ENCODE data around the gene RAPGEF2. TPM values are rescaled to one million over a fixed set of nuclear protein-coding genes. Genes with fewer than 3 reads are reported as not detected.

The RAPGEF2 gene
- total and polyA plus RNA-seq, 9 of the 15 experiments (the other 6 are each of a cell fraction or from before 2014, with no cell fraction given), result 3.1 to 32.6 (median 23.1) TPM

GRCh38 chr4:159307929-159308328, 205.1 kb downstream of the RAPGEF2 start (continued):
- TF ChIP-seq ZBTB43 (CRISPR knock-in tag; IDR thresholded peaks at IDR 0.05) (no peak), MTA2 (IDR thresholded peaks at IDR 0.05; ENCODE audit: low read depth) (no peak), BRCA1 (IDR thresholded peaks at IDR 0.05) (no peak), BRCA1 (CRISPR knock-in tag; IDR thresholded peaks at IDR 0.05) (no peak)

- H3K27ac ChIP-seq (ENCODE audit: extremely low read depth, low read depth, low read length), result no peak overlapping the region
- no peak overlapping the region for H2AFZ ChIP-seq (ENCODE audit: low read depth, low read length)
- H4K20me1 ChIP-seq (replicated peaks; ENCODE audit: control insufficient read depth, insufficient read depth, low read length), result no peaks in the 10 kb centered on the region
- no peaks in the 10 kb centered on the region for H3K27me3 ChIP-seq (ENCODE audit: control insufficient read depth in 2 of 2, insufficient read depth in 2 of 2, low read length in 2 of 2)
- intact Hi-C loops (cut with micrococcal nuclease) (no loop called here), in situ Hi-C loops (cut with MboI) (no loop called here)
- no TSS peak for BruUV-seq (replicated peaks)
- no peaks in the 10 kb centered on the region for H3K4me1 ChIP-seq (replicated peaks in 1 of 2; ENCODE audit: control insufficient read depth in 2 of 2, insufficient read depth in 2 of 2, low read length in 2 of 2)
- H3K4me3 ChIP-seq, result no peak overlapping the region
- FAIRE-seq (no peak), ATAC-seq (no peak), DNase-seq (ENCODE audit: extremely low read depth in 1 of 4, low spot score in 3 of 4) (no peak)
- H3K79me2 ChIP-seq (ENCODE audit: control insufficient read depth, insufficient read depth, low read length), result no peaks in the 10 kb centered on the region
- no peak overlapping the region for H3K9ac ChIP-seq (ENCODE audit: insufficient read depth in 1 of 2, low read depth in 2 of 2, low read length in 2 of 2)
- TF ChIP-seq KLF10 (CRISPR knock-in tag; IDR thresholded peaks at IDR 0.05), result no peak
- TF ChIP-seq EGR1 (conservative IDR thresholded peaks at IDR 0.05), result no peak
- no peak for TF ChIP-seq ZNF696 (CRISPR knock-in tag; conservative IDR thresholded peaks at IDR 0.05)
- TF ChIP-seq SUPT5H (IDR thresholded peaks at IDR 0.05), result no peak
- TF ChIP-seq ZNF224 (CRISPR knock-in tag; IDR thresholded peaks at IDR 0.05), result no peak
- no peak for TF ChIP-seq HDAC8 (tag; IDR thresholded peaks at IDR 0.05)
- no peak for TF ChIP-seq CBFA2T3 (IDR thresholded peaks at IDR 0.05)
- TF ChIP-seq RAD21 (CRISPR knock-in tag; conservative IDR thresholded peaks at IDR 0.05 in 1 of 2, IDR thresholded peaks at IDR 0.05 in 1 of 2), result no peak
- no peak for TF ChIP-seq SRSF1 (IDR thresholded peaks at IDR 0.05; ENCODE audit: low read depth, low read length)
- no peak for TF ChIP-seq ZC3H11A (IDR thresholded peaks at IDR 0.05; ENCODE audit: low read depth, low read length)
- no peak for TF ChIP-seq KDM2B (CRISPR knock-in tag; IDR thresholded peaks at IDR 0.05)
- TF ChIP-seq CEBPB (tag; IDR thresholded peaks at IDR 0.05), result no peak
- no peak for TF ChIP-seq BCLAF1 (IDR thresholded peaks at IDR 0.05; ENCODE audit: borderline replicate concordance in 1 of 2, control insufficient read depth in 1 of 2, low read depth in 2 of 2, low read length in 1 of 2)
- no peak for TF ChIP-seq JUNB (CRISPR knock-in tag; conservative IDR thresholded peaks at IDR 0.05)
- TF ChIP-seq KDM4B (IDR thresholded peaks at IDR 0.05; ENCODE audit: borderline replicate concordance in 2 of 2, low read depth in 1 of 2), result no peak
- no peaks in the 10 kb centered on the region for H3K9me1 ChIP-seq (ENCODE audit: control insufficient read depth, insufficient read depth, low read length)
- H3K9me3 ChIP-seq (replicated peaks; ENCODE audit: control insufficient read depth, insufficient read depth, low read depth, low read length), result no peaks in the 10 kb centered on the region
- H3K36me3 ChIP-seq (ENCODE audit: control insufficient read depth, insufficient read depth, low read length), result 0 out of 3 replicates have a peak, but pooled peaks cover 3% of the 10 kb centered on the region
- ChIA-PET POLR2A (no interaction called here), CTCF (ENCODE audit: low intra/inter-chr PET ratio) (no interaction called here)
- 54% methylated on average over 4 of the region's 4 CpGs for WGBS (ENCODE audit: insufficient coverage, low coverage, missing lambda C conversion rate)
- H3K4me2 ChIP-seq (ENCODE audit: insufficient read depth, low read length), result no peak overlapping the region
These were observed 205.9 kb downstream of the RAPGEF2 start for GRCh38 chr4:159308566-159309340.
